LNCaP clone FGC (cell line): ENCODE results near the gene STXBP4.

Experiments
- DNase-seq: peaks from one replicate; pipeline ENCODE4 v3.0.0-alpha.2; 2011; ENCODE audit warnings: low read depth
- H3K4me3 ChIP-seq: 2 replicates; pipeline ENCODE4 v1.5.1; 2011; ENCODE audit warnings: mild to moderate bottlenecking, low read depth, low read length, control low read depth
- TF ChIP-seq, protein P1 (sequence below): IDR thresholded peaks from 2 replicates; pipeline ENCODE4 v1.5.1; 2012; ENCODE audit warnings: mild to moderate bottlenecking; ENCODE audit not compliant: control insufficient read depth, insufficient read depth; ENCODE audit errors: extremely low read depth

Gene STXBP4

GRCh38 chr17:55114283-55114682 is 145.7 kb downstream of the STXBP4 start:
- no peak overlapping the region for H3K4me3 ChIP-seq
- TF ChIP-seq, protein P1, sequence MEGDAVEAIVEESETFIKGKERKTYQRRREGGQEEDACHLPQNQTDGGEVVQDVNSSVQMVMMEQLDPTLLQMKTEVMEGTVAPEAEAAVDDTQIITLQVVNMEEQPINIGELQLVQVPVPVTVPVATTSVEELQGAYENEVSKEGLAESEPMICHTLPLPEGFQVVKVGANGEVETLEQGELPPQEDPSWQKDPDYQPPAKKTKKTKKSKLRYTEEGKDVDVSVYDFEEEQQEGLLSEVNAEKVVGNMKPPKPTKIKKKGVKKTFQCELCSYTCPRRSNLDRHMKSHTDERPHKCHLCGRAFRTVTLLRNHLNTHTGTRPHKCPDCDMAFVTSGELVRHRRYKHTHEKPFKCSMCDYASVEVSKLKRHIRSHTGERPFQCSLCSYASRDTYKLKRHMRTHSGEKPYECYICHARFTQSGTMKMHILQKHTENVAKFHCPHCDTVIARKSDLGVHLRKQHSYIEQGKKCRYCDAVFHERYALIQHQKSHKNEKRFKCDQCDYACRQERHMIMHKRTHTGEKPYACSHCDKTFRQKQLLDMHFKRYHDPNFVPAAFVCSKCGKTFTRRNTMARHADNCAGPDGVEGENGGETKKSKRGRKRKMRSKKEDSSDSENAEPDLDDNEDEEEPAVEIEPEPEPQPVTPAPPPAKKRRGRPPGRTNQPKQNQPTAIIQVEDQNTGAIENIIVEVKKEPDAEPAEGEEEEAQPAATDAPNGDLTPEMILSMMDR: no peak
- no peak for DNase-seq

- peak; percentile 56 for DNase-seq
- TF ChIP-seq, protein P1: no peak
- H3K4me3 ChIP-seq: no peak overlapping the region
These were observed 147.9 kb downstream of the STXBP4 start for GRCh38 chr17:55116440-55116914.

GRCh38 chr17:55117164-55117563 is 148.6 kb downstream of the STXBP4 start:
- H3K4me3 ChIP-seq: no peak overlapping the region
- DNase-seq: peak; percentile 3
- TF ChIP-seq, protein P1: no peak

- no peak overlapping the region for H3K4me3 ChIP-seq
- TF ChIP-seq, protein P1: no peak
- no peak for DNase-seq
These were observed 152.1 kb downstream of the STXBP4 start for GRCh38 chr17:55120651-55121050.

GRCh38 chr17:55121268-55121667 is 152.7 kb downstream of the STXBP4 start:
- TF ChIP-seq, protein P1: no peak
- no peak overlapping the region for H3K4me3 ChIP-seq
- no peak for DNase-seq

DNA sequence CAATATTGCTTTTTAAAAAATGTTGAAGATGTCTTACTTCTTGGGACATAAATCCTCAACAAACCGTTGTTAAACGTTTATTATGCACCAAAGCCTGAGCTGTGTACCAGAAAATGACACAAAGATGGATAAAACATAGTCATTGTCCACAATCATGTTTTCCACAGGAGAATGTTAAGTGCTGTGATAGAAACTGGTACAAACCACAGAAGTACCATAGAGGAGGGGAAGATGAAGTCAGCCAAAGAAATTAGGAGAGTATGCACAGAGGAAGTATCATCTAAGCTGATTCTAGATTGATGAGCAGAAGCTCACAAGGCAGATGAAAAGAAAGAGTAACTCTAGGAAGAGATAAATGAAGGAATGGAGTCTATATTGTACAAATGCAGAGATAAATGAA is 153.5 kb downstream of the STXBP4 start:
- DNase-seq: no peak
- H3K4me3 ChIP-seq: no peak overlapping the region
- TF ChIP-seq, protein P1: no peak

- DNase-seq: no peak
- TF ChIP-seq, protein P1: no peak
- no peak overlapping the region for H3K4me3 ChIP-seq
These were observed 156.3 kb downstream of the STXBP4 start for GRCh38 chr17:55124730-55125360.
